Cardiac septum (tissue), 1 donor: ENCODE measurements around the gene ZNF768. TPM values are rescaled to one million over a fixed set of nuclear protein-coding genes. Genes with fewer than 3 reads are reported as not detected.
"Not testable (repeated sequence)": the region's sequence is repeated elsewhere in the genome, so short reads cannot be mapped to it uniquely, and the experiment has no call there.

Experiments used
- DNase-seq: peaks from one replicate; pipeline ENCODE4 v3.0.0-alpha.2; 2020; ENCODE audit warnings: low spot score
- intact Hi-C: fragments of 100-400 bp; cut with DNase I; formaldehyde crosslinking; loops from one replicate; pipeline ENCODE4 v1.14.0; 2022
- total RNA-seq: library from RNA; stranded (reverse); fragmentation: NEBNext Ultra II Directional; extraction: Animal tissue kit (Norgen Biotek cat#: 25700); gene quantifications from one replicate; pipeline ENCODE4 v1.2.1, GENCODE V29; 2021
- donor health status: DM: no; HTN: no; CAD: no.

ZNF768 gene
- total RNA-seq, 1 donor from 2014 or later = 49.8 TPM

- intact Hi-C loops = loop anchor here (1.0 to 2.0 kb wide), 3 partner anchors 13 to 71 kb away; partner anchors contain the start of gene ZNF688
- DNase-seq = peak; percentile 100
Observed at GRCh38 chr16:30557957-30558788, 31.8 kb upstream of the ZNF768 start, which contains the start of gene ZNF764. Gene ZNF764, minus strand, starts transcription at chr16:30558374. Its CDS starts 192 bp downstream, at chr16:30558182.

- intact Hi-C loops = no loop called here
- DNase-seq = no peak
Observed at GRCh38 chr16:30557707-30557956, 31.3 kb upstream of the ZNF768 start.

GRCh38 chr16:30556125-30556473 lies 29.7 kb upstream of the ZNF768 start:
- intact Hi-C loops = no loop called here
- DNase-seq = no peak

GRCh38 chr16:30555315-30556124 lies 29.2 kb upstream of the ZNF768 start:
- intact Hi-C loops = no loop called here
- no peak for DNase-seq

GRCh38 chr16:30554557-30555314 lies 28.4 kb upstream of the ZNF768 start:
- intact Hi-C loops = no loop called here
- DNase-seq = no peak

- intact Hi-C loops = no loop called here
- DNase-seq = no peak
Observed at GRCh38 chr16:30553393-30553899, 27.1 kb upstream of the ZNF768 start.

- intact Hi-C loops = no loop called here
- DNase-seq = no peak
Observed at GRCh38 chr16:30552956-30553355, 26.6 kb upstream of the ZNF768 start.

GRCh38 chr16:30551781-30552180 lies 25.4 kb upstream of the ZNF768 start:
- intact Hi-C loops = no loop called here
- no peak for DNase-seq

GRCh38 chr16:30548416-30549253 lies 22.3 kb upstream of the ZNF768 start:
- no peak for DNase-seq
- intact Hi-C loops = no loop called here

GRCh38 chr16:30546115-30546514 lies 19.7 kb upstream of the ZNF768 start:
- DNase-seq = no peak
- intact Hi-C loops = no loop called here

- DNase-seq = no peak
- intact Hi-C loops = no loop called here
Observed at GRCh38 chr16:30543067-30543466, 16.7 kb upstream of the ZNF768 start.

GRCh38 chr16:30541502-30542329 lies 15.3 kb upstream of the ZNF768 start:
- DNase-seq = no peak
- intact Hi-C loops = no loop called here

GRCh38 chr16:30540916-30541464 lies 14.6 kb upstream of the ZNF768 start:
- intact Hi-C loops, DNase-seq: not testable (repeated sequence)

- DNase-seq, intact Hi-C loops: not testable (repeated sequence)
Observed at GRCh38 chr16:30539986-30540526, 13.7 kb upstream of the ZNF768 start.

- intact Hi-C loops = no loop called here
- DNase-seq = peak; percentile 79
Observed at GRCh38 chr16:30539000-30539964, 12.9 kb upstream of the ZNF768 start.

- DNase-seq, intact Hi-C loops: not testable (repeated sequence)
Observed at GRCh38 chr16:30536391-30537024, 10.1 kb upstream of the ZNF768 start.
